C4-2B (cell line): ENCODE measurements around the gene LSAMP.

ENCODE experiments used
- ZFX ChIP-seq: fragments of 450-650 bp; IDR thresholded peaks from 2 replicates; pipeline ENCODE4 v1.6.1; 2017
- TF ChIP-seq, protein P1 (sequence below): fragments of 450-650 bp; conservative IDR thresholded peaks from 2 replicates; pipeline ENCODE4 v1.5.1; 2017; ENCODE audit warnings: mild to moderate bottlenecking

DNA sequence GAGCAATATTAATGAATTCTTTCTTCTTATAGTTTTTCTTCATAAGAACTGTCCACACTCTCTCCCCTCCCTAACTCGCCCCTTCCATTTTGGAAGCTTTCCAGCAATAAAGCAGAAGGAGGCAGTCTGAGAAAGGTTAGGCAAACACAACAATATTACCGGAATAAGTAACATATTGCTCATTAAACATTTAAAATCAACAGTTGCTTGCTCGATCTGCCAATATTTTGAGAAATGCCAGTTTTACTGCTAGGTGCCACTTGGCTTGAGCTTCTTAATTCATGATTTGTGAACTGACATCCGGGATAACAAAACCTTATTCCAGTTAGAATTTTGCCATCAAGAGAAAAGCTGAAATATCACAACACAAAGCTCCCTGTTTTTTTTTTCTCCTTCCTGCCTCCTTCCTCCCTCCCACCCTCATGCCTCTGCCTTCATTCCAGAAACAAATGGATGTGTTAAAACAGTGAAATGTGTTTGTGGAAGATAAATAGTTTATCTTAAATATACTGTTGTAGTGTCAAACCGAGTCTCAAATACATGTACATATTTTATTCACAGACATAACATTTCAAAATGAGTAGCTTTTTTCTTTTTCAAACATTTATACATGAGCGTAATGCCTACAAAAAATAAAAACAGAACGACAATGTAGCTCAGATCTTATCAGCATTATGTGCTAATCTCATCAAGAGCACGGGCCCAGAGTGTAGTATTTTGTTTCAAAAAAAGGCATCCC is 568.2 kb downstream of the LSAMP start:
- TF ChIP-seq, protein P1, sequence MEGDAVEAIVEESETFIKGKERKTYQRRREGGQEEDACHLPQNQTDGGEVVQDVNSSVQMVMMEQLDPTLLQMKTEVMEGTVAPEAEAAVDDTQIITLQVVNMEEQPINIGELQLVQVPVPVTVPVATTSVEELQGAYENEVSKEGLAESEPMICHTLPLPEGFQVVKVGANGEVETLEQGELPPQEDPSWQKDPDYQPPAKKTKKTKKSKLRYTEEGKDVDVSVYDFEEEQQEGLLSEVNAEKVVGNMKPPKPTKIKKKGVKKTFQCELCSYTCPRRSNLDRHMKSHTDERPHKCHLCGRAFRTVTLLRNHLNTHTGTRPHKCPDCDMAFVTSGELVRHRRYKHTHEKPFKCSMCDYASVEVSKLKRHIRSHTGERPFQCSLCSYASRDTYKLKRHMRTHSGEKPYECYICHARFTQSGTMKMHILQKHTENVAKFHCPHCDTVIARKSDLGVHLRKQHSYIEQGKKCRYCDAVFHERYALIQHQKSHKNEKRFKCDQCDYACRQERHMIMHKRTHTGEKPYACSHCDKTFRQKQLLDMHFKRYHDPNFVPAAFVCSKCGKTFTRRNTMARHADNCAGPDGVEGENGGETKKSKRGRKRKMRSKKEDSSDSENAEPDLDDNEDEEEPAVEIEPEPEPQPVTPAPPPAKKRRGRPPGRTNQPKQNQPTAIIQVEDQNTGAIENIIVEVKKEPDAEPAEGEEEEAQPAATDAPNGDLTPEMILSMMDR: no peak
- no peak for TF ChIP-seq ZFX
